ENCODE results near the gene IGSF3. TPM values are rescaled to one million over a fixed set of nuclear protein-coding genes. Genes with fewer than 3 reads are reported as not detected.
A peak's percentile ranks its signal among the peaks of the same experiment; 100 is the strongest.
"Not testable (repeated sequence)": the region's sequence is repeated elsewhere in the genome, so short reads cannot be mapped to it uniquely, and the experiment has no call there.

Gene IGSF3
- polyA plus RNA-seq, 1 donor (not counting 4 experiments of a cell fraction or from before 2014, with no cell fraction given) = 47.4 TPM

- Histone ChIP-seq H3K4me2 (ENCODE audit: control insufficient read depth, extremely low read depth, insufficient read depth, low read depth, low read length) (peak overlapping the region; percentile 54), H3K9ac (ENCODE audit: control insufficient read depth, extremely low read depth, insufficient read depth, low read length) (peak overlapping the region; percentile 15), H3K4me1 (ENCODE audit: control insufficient read depth, extremely low read depth, insufficient read depth, low read length) (peaks cover 19% of the 10 kb centered on the region), H3K27ac (ENCODE audit: control insufficient read depth, insufficient read depth, low read length) (peak overlapping the region; percentile 78), H3K79me2 (ENCODE audit: control insufficient read depth, insufficient read depth, low read length) (peaks cover 26% of the 10 kb centered on the region)
- dilution Hi-C loops (cut with MboI; ENCODE audit: extremely low pct_ligation_motif_present, low sequenced_read_pairs); H3K9me3 ChIP-seq (ENCODE audit: control insufficient read depth, low read depth, low read length); H3K27me3 ChIP-seq (ENCODE audit: control insufficient read depth, extremely low read depth, insufficient read depth, low read length); H2AFZ ChIP-seq (ENCODE audit: control insufficient read depth, low read length); H3K4me3 ChIP-seq (ENCODE audit: control insufficient read depth in 2 of 3, extremely low read depth in 1 of 3, insufficient read depth in 2 of 3, low read depth in 1 of 3, low read length in 3 of 3); H3K36me3 ChIP-seq (ENCODE audit: control insufficient read depth in 2 of 2, extremely low read depth in 1 of 2, insufficient read depth in 2 of 2, low read length in 2 of 2); H4K20me1 ChIP-seq (ENCODE audit: control insufficient read depth, extremely low read depth, insufficient read depth, low read length); FAIRE-seq; H3K9me1 ChIP-seq (ENCODE audit: control insufficient read depth, extremely low read depth, insufficient read depth, low read length): not testable (repeated sequence)
- DNase-seq (ENCODE audit: low read depth, low spot score) = peak; percentile 1
Observed at GRCh38 chr1:116621756-116622155, 45.8 kb downstream of the IGSF3 start.

GRCh38 chr1:116620392-116620791 is 47.1 kb downstream of the IGSF3 start:
- Histone ChIP-seq H3K79me2 (ENCODE audit: control insufficient read depth, insufficient read depth, low read length) (peaks cover 23% of the 10 kb centered on the region), H3K4me1 (ENCODE audit: control insufficient read depth, extremely low read depth, insufficient read depth, low read length) (peaks cover 19% of the 10 kb centered on the region)
- H3K9me3 ChIP-seq (ENCODE audit: control insufficient read depth, low read depth, low read length); H2AFZ ChIP-seq (ENCODE audit: control insufficient read depth, low read length); DNase-seq (ENCODE audit: low read depth, low spot score); H3K9me1 ChIP-seq (ENCODE audit: control insufficient read depth, extremely low read depth, insufficient read depth, low read length); H3K27me3 ChIP-seq (ENCODE audit: control insufficient read depth, extremely low read depth, insufficient read depth, low read length); H3K27ac ChIP-seq (ENCODE audit: control insufficient read depth, insufficient read depth, low read length); H3K4me2 ChIP-seq (ENCODE audit: control insufficient read depth, extremely low read depth, insufficient read depth, low read depth, low read length); FAIRE-seq; H3K4me3 ChIP-seq (ENCODE audit: control insufficient read depth in 2 of 3, extremely low read depth in 1 of 3, insufficient read depth in 2 of 3, low read depth in 1 of 3, low read length in 3 of 3); H3K9ac ChIP-seq (ENCODE audit: control insufficient read depth, extremely low read depth, insufficient read depth, low read length); H4K20me1 ChIP-seq (ENCODE audit: control insufficient read depth, extremely low read depth, insufficient read depth, low read length); H3K36me3 ChIP-seq (ENCODE audit: control insufficient read depth in 2 of 2, extremely low read depth in 1 of 2, insufficient read depth in 2 of 2, low read length in 2 of 2); dilution Hi-C loops (cut with MboI; ENCODE audit: extremely low pct_ligation_motif_present, low sequenced_read_pairs): not testable (repeated sequence)

- not testable (repeated sequence) for DNase-seq (ENCODE audit: low read depth, low spot score)
Observed at GRCh38 chr1:116619106-116619505, 48.4 kb downstream of the IGSF3 start.

GRCh38 chr1:116617808-116618207 is 49.7 kb downstream of the IGSF3 start:
- dilution Hi-C loops (cut with MboI; ENCODE audit: extremely low pct_ligation_motif_present, low sequenced_read_pairs); H3K9me3 ChIP-seq (ENCODE audit: control insufficient read depth, low read depth, low read length); H3K27me3 ChIP-seq (ENCODE audit: control insufficient read depth, extremely low read depth, insufficient read depth, low read length); H3K27ac ChIP-seq (ENCODE audit: control insufficient read depth, insufficient read depth, low read length); H3K9me1 ChIP-seq (ENCODE audit: control insufficient read depth, extremely low read depth, insufficient read depth, low read length); DNase-seq (ENCODE audit: low read depth, low spot score); H3K9ac ChIP-seq (ENCODE audit: control insufficient read depth, extremely low read depth, insufficient read depth, low read length); H3K4me2 ChIP-seq (ENCODE audit: control insufficient read depth, extremely low read depth, insufficient read depth, low read depth, low read length); H4K20me1 ChIP-seq (ENCODE audit: control insufficient read depth, extremely low read depth, insufficient read depth, low read length); H2AFZ ChIP-seq (ENCODE audit: control insufficient read depth, low read length); H3K36me3 ChIP-seq (ENCODE audit: control insufficient read depth in 2 of 2, extremely low read depth in 1 of 2, insufficient read depth in 2 of 2, low read length in 2 of 2); H3K4me3 ChIP-seq (ENCODE audit: control insufficient read depth in 2 of 3, extremely low read depth in 1 of 3, insufficient read depth in 2 of 3, low read depth in 1 of 3, low read length in 3 of 3); FAIRE-seq: not testable (repeated sequence)
- H3K79me2 ChIP-seq (ENCODE audit: control insufficient read depth, insufficient read depth, low read length) = peaks cover 13% of the 10 kb centered on the region
- peaks cover 15% of the 10 kb centered on the region for H3K4me1 ChIP-seq (ENCODE audit: control insufficient read depth, extremely low read depth, insufficient read depth, low read length)

More at GRCh38 chr1:116619106-116619505, 48.4 kb downstream of the IGSF3 start:
- H3K9ac ChIP-seq (ENCODE audit: control insufficient read depth, extremely low read depth, insufficient read depth, low read length); dilution Hi-C loops (cut with MboI; ENCODE audit: extremely low pct_ligation_motif_present, low sequenced_read_pairs); H2AFZ ChIP-seq (ENCODE audit: control insufficient read depth, low read length); H3K4me2 ChIP-seq (ENCODE audit: control insufficient read depth, extremely low read depth, insufficient read depth, low read depth, low read length); H4K20me1 ChIP-seq (ENCODE audit: control insufficient read depth, extremely low read depth, insufficient read depth, low read length); FAIRE-seq; H3K9me3 ChIP-seq (ENCODE audit: control insufficient read depth, low read depth, low read length); H3K4me3 ChIP-seq (ENCODE audit: control insufficient read depth in 2 of 3, extremely low read depth in 1 of 3, insufficient read depth in 2 of 3, low read depth in 1 of 3, low read length in 3 of 3); H3K36me3 ChIP-seq (ENCODE audit: control insufficient read depth in 2 of 2, extremely low read depth in 1 of 2, insufficient read depth in 2 of 2, low read length in 2 of 2); H3K27ac ChIP-seq (ENCODE audit: control insufficient read depth, insufficient read depth, low read length); H3K9me1 ChIP-seq (ENCODE audit: control insufficient read depth, extremely low read depth, insufficient read depth, low read length); H3K27me3 ChIP-seq (ENCODE audit: control insufficient read depth, extremely low read depth, insufficient read depth, low read length): not testable (repeated sequence)
- Histone ChIP-seq H3K4me1 (ENCODE audit: control insufficient read depth, extremely low read depth, insufficient read depth, low read length) (peaks cover 19% of the 10 kb centered on the region), H3K79me2 (ENCODE audit: control insufficient read depth, insufficient read depth, low read length) (peaks cover 17% of the 10 kb centered on the region)

GRCh38 chr1:116613825-116614224 is 53.7 kb downstream of the IGSF3 start:
- H2AFZ ChIP-seq (ENCODE audit: control insufficient read depth, low read length); H3K9me3 ChIP-seq (ENCODE audit: control insufficient read depth, low read depth, low read length); H4K20me1 ChIP-seq (ENCODE audit: control insufficient read depth, extremely low read depth, insufficient read depth, low read length); FAIRE-seq; H3K79me2 ChIP-seq (ENCODE audit: control insufficient read depth, insufficient read depth, low read length); dilution Hi-C loops (cut with MboI; ENCODE audit: extremely low pct_ligation_motif_present, low sequenced_read_pairs); H3K4me3 ChIP-seq (ENCODE audit: control insufficient read depth in 2 of 3, extremely low read depth in 1 of 3, insufficient read depth in 2 of 3, low read depth in 1 of 3, low read length in 3 of 3); H3K4me1 ChIP-seq (ENCODE audit: control insufficient read depth, extremely low read depth, insufficient read depth, low read length); H3K27me3 ChIP-seq (ENCODE audit: control insufficient read depth, extremely low read depth, insufficient read depth, low read length); H3K9ac ChIP-seq (ENCODE audit: control insufficient read depth, extremely low read depth, insufficient read depth, low read length); H3K4me2 ChIP-seq (ENCODE audit: control insufficient read depth, extremely low read depth, insufficient read depth, low read depth, low read length); H3K36me3 ChIP-seq (ENCODE audit: control insufficient read depth in 2 of 2, extremely low read depth in 1 of 2, insufficient read depth in 2 of 2, low read length in 2 of 2); H3K9me1 ChIP-seq (ENCODE audit: control insufficient read depth, extremely low read depth, insufficient read depth, low read length); DNase-seq (ENCODE audit: low read depth, low spot score); H3K27ac ChIP-seq (ENCODE audit: control insufficient read depth, insufficient read depth, low read length): not testable (repeated sequence)

All from keratinocyte (primary cell).